Right ventricle myocardium inferior (tissue), 1 donor: ENCODE data around the gene LRFN4. TPM values are rescaled to one million over a fixed set of nuclear protein-coding genes. Genes with fewer than 3 reads are reported as not detected.

Experiments used
- ATAC-seq: fragments of 200-7000 bp; cut with Tn5 transposase; one replicate; pipeline ENCODE4 v1.9.1; 2020; ENCODE audit warnings: mild to moderate bottlenecking, moderate library complexity
- DNase-seq: peaks from one replicate; pipeline ENCODE4 v3.0.0; 2021; ENCODE audit errors: missing footprints
- intact Hi-C: fragments of 100-400 bp; cut with DNase I; formaldehyde crosslinking; loops from one replicate; pipeline ENCODE4 v1.11.0; 2022
- total RNA-seq: library from RNA; stranded (reverse); fragmentation: NEBNext Ultra II Directional; extraction: Animal tissue kit (Norgen Biotek cat#: 25700); gene quantifications from one replicate; pipeline ENCODE4 v1.2.1, GENCODE V29; 2021
- donor health status: DM: no; HTN: yes; CAD: no; lungs with severe emphysema.

The LRFN4 gene
- total RNA-seq, 1 donor from 2014 or later, result 24.7 TPM

DNA sequence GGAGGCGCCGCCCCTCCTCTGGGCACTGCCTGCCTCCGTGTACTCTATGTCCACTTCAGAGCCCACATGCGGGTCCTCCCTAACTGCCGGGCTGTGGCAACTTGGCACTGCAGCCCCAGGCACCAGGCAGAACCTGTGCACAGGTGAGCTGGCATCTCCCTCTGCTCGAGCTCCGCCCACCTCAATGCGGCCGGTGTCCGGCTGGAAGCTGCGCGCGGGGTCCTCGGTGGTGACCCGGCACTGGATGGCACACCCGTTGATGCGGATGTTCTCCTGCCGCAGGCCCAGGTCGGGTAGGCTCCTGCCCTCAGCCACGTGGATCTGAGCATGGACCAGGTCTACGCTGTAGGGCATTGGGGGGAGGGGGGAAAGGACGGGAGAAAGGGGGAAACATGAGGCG is 9.1 kb downstream of the LRFN4 start:
- ATAC-seq (no peak), DNase-seq (no peak)
- intact Hi-C loops, result no loop called here

DNA sequence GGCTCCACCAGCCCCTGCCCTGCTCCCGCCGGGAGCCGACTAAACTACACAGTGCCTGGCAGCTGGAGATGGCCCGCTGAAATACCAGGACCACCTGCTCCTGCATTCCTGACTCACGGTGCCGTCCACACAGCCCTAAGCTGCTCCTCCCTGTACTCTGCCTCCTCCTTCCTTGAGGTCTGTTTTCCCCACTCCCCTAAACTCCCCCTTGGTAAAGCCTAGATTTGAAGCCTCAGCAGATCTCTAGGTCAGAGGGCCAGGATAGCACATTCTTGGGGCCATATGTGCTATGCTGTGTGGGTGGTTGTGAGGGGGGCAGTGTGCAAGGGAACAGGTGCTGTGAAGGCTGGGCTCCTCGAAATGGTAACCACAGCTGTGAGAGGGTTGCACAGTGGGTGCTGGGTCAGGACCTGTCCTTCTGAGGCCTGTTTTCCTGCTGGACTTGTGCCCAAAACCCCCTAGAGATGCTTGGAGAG is 9.7 kb downstream of the LRFN4 start:
- ATAC-seq (no peak), DNase-seq (no peak)
- intact Hi-C loops, result no loop called here

DNA sequence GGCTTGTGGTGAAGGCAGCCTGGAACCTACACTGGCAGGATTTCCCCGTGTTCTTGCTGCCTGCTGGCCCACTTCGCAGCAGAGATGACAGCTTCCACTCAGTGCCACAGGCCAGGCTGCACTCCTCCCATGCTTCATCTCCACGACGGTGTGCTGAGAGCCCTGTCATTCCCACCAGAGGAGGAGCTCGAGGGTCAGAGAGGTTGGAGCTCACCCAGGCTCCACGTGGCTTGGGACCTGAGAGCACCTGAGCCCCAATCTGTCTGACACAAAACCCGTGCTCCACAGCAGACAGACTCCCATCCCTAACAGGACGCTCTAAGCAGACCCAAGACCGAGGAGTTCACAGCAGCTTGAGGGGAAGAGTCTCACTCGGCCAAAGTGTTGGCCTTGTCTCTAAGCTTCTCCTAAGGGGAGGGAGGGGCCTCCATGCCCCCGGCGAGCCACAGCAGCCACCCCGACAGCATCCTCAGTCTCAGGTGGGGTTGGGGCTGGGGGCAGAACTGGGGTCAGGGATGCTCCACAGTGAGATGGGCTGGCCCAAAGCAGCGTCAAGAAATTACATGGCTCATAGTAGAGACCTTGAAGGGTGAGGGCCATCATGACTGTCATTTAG is 10.7 kb downstream of the LRFN4 start:
- no peak for DNase-seq
- intact Hi-C loops, result no loop called here
- no peak for ATAC-seq

DNA sequence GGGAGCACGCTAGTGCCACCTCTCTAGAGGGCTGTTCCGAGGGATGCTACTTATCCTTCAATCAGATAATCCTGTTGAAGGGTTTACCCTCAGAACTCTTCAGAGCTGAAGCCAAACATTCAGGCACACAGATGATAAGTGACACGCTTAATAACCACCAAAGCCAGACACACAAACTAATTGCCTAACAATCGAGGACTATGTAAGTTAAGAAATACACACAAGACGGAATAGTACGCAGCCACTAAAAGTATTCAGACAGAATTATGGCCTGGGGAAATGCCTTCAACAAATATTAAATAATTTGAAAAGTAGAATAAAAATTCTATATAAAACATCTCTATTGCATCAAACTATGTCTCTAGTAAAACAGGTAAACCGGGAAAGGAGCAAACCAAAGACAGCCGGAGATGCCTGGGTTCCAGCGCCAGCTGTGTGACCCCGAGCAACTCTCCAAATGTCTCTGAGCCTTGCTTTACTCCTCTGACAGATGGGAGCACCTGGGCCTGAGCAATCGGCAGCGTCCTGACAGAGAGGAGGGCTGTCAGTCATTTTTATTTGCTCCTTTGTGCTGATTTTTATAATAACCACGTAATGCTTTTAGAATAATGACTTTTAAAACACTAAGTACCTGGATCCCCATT is 11.3 kb downstream of the LRFN4 start:
- ATAC-seq (no peak), DNase-seq (no peak)
- intact Hi-C loops, result no loop called here

DNA sequence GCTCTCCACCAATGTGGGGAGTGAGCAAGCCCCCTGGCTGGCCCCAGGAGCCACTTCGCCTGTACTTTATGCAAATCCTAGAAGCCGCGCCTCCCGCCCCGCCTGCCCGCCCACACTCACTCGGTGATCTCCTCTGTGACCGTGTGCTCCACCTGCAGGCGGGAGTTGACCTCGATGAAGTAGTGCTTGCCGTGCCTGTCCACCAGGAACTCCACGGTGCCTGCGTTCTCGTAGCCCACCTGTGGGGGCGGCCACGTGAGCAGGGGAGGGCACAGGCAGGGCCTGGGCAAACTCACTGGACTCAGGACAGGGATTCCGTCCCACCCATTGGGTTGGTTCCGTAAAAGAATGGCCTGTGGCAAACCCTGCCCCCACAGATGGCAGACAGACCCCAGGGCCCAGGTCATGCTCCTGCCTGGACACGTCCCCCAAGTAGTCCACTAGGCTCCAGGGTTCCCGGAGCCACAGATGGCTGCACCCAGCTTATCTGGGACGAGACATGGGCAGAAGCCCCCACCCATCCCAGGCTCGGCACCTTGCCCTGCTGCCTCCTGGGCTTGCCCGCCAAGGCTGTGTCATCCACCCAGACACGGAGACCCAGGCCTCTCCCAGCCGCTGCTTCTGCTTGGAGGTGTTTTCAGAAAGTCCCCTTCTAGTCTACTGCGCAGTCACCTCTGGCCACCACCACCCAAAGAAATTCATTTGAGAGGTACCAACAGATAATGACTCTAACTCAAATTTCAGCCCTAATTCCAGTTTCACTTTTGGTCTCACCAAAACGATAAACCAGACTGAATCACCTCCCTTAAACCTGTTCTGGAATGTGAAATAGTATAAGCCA is 12.1 kb downstream of the LRFN4 start:
- DNase-seq, result no peak
- intact Hi-C loops, result no loop called here
- peak; percentile 33 for ATAC-seq

DNA sequence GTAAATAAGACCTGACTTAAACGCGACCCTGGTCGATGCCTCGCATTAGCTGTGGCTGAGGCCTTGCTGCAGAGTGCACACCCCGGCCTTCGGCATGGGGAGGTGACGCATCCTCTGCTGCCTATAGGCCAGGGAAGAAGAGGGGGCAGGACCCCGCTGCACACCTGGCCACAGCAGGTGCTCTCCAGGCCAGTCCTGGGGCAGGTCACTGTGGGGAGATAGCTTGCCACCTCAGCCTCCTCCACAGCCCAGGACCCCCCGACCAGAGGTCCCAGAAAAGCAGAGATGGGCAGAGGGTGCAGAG is 12.7 kb downstream of the LRFN4 start:
- no peak for ATAC-seq
- DNase-seq, result no peak
- intact Hi-C loops, result no loop called here

DNA sequence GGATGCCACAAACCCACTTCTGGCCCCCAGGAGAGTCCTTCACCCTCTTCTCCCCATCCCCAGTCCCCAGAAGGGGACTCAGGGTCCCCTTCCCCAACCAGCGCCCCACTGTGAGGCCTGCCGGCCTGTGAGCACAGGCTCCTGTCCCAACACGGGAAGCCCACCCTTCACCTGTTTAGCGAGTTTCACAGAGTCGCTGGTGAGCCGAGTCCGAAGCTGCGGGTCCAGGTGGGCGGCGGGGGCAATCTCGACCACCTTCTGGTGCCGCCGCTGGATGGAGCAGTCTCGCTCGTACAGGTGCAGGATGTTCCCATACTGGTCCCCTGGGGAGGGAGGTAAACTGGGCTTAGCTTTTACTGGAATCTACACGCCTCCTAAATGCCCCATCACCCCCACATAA is 13.3 kb downstream of the LRFN4 start:
- intact Hi-C loops, result no loop called here
- no peak for DNase-seq
- ATAC-seq, result no peak

DNA sequence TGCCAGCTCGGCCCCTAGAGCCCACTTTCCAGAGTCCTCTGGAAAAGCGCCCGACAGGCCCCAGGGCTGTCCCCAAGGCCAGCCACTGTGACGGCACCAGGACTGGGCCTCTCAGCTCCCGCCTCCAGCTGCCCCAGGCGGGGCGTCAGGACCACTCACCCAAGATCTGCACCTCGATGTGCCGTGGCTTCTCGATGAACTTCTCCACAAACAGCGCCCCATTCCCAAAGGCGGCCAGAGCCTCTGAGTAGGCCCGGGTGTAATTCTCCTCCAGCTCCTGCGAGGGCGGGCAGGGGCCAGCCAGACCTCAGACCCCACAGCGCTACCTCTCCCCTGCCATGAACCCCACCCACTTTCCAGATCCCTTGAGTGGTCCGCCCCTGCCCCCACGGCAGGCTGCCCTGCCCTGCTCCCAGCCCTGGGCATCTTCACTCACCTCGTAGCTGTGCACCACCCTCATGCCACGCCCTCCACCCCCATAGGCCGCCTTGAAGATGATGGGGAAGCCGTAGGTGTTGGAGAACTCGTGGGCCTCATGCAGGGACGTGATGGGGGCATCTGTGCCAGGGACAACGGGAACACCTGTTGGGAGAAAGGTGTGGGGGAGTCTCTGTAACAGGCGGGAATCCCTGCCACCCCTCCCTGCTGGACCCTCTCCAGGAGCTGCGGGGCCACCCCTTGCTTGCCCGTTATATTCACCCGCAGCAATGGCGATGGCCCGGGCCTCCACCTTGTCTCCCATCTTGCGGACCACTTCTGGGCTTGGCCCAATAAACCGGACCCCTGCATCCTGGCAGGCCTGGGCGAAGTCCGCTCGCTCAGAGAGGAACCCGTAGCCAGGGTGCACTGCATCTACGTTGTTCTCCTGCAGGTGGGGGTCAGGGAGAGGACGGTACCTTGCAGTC is 14.0 kb downstream of the LRFN4 start:
- DNase-seq (no peak), ATAC-seq (no peak)
- intact Hi-C loops, result no loop called here

DNA sequence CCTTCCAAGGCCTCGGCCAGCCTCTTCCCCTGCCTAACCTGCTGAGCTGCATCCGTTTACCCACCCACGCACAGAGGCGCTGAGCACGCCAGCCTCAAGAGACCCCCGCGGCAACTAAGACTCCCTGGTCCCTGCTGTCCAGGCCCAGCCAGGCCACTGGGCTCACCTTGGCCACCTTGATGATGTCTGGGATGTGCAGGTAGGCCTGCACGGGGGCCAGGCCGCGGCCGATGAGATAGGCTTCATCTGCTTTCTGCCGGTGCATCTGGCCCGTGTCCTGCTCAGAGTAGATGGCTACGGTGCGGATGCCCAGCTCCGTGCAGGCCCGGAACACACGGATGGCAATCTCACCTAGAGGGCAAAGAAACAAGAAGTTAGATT is 14.6 kb downstream of the LRFN4 start:
- DNase-seq (no peak), ATAC-seq (no peak)
- intact Hi-C loops, result no loop called here

DNA sequence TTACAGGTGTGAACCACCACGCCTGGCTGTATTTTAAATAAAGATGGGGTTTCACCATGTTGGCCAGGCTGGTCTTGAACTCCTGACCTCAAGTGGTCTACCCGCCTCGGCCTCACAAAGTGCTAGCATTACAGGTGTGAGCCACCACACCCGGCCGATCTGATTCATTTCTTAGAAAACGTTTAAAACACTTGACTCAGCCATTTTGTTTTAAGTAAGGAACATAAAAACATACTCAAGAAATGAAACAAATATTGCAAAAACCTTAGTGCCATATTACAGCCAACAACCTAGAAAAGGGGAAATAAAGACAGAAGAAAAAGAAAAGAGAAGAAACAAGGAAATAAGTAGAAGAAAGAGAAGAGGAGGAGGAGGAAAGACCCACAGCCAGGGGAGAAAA is 17.4 kb downstream of the LRFN4 start:
- intact Hi-C loops, result no loop called here
- ATAC-seq (no peak), DNase-seq (no peak)

DNA sequence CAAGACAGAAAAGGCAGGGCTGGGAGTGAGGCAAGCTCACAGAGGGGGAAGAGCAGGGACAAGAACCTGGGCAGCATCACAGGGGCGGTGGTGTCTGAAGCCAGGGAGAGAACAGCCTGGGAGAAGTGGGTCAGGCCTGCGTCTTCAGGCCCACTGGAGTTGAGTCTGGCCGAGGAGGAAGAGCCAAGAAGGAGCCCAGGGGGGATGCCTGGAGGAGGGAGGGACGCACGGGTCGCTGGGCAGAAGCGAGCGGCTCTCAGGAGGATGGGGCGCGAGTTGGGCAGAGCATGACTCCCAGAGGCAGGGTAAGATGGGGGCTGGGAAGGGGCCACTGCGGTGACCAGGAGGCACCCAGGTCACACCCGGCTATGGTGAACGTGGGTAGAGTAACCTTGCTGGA is 18.5 kb downstream of the LRFN4 start:
- DNase-seq (no peak), ATAC-seq (no peak)
- intact Hi-C loops, result no loop called here

DNA sequence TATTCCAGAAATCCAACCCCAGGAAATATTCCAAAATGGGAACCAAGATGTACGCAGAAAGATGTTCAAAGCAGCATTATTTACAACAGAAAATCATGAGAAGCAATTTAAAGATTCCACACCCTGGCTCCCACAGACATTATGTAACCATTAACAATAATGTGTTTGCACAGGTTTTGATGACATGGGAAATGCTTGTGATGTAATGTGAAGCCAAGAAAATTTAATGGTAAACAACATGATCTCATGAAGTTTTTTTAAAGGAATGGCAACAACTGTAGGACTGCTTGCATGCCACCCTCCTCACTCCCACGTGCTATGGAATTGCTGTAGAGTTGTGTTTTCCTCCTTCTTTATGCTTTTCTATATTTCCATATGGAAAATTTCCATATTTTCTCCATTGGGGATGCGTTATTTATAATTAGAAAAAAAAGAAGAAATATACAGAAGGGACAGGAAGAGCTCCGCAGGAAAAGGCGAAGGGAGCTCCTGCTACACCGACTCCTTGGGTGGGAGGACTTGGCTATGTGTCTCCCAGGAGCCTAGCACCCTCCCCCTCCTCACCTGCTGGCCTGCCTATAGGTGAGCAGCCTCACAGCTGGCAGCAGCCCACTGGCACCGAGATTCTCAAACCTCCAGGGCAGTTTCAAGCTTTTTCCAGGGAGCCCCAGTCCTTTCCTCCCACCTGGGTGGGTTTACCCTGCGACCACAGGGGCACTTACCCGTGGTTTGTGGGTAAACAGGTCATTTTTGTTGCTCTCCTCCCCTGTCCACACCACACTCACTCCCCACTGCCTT is 20.9 kb downstream of the LRFN4 start:
- intact Hi-C loops, result no loop called here

DNA sequence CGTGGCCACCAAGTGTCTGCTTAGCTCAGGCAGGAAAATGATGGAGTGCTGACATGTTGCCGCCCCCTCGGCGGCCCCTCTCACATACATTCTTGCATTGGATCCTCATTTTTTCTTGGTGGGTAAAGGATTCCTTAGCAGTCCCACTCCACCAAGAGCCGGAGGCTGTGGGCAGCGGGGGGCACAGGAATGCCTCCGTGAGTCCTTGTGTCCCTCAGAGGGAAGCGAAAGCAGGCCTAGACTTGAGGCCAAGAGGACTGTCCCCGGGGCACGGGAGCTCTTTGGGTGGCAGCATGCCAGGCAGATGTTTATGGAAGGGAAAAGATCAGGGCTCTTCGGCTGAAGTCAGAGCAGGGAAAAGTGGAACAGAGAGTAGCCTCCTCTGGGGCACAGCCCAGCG is 21.6 kb downstream of the LRFN4 start:
- no peak for ATAC-seq
- DNase-seq, result no peak
- intact Hi-C loops, result no loop called here

More for the DNA sequence above, 20.9 kb downstream of the LRFN4 start:
- DNase-seq (no peak), ATAC-seq (no peak)

DNA sequence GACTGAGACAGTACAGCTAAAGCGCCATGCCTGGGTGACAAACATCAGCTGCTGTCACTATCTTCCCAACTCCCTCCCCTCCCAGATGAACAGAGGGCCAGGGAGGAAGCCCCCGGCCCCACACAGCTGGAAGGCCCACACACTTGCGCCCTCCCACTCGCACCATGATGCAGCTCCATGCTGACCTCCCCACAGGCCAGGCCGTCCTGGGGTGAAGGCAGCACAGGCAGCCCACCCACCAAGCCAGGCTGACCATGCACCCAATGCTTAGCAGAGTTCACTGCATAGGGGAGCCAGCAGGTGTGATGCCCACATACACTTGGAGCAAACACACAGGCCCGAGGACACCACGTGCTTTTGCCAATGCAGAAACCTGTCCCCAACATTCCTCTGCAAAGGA is 22.1 kb downstream of the LRFN4 start:
- no peak for ATAC-seq
- DNase-seq, result no peak
- intact Hi-C loops, result no loop called here

DNA sequence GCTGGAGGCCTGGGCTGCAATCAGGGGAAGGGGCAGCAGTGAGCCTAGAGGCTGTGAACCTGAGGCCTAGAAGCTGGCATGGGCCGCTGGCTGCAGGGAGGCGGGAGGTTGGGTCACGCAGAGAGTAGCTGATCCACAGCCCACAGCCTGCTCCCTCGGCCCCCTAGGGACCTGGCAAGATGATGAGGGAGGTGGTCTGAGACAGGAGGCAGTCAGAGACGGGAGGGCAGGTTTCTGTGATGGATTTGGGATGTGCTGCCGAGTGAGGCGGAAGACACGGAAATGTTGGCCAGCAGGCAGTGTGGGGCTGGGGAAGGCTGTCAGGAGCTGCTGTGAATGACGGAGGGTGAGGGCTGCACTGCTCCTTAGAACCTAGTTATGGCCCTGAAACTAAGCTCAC is 22.7 kb downstream of the LRFN4 start:
- DNase-seq (no peak), ATAC-seq (no peak)
- intact Hi-C loops, result no loop called here

DNA sequence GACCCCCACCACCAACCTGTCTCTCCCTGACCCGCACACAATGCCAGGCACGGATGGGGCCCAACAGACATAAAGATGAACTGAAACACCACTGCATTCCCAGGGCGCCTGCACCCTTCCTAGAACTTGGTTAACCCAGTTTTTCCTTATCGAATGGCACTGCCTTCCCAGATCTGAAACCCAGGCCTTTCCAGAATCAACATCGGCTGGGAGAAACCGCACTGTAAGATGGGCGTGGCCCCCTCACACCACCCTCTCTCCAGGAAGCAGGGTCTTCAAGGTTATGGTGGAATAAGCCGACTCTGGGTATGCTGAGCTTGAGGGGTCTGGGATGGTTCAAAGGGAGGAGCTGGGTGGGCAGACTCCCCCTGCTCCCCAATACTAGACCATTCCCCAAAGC is 23.1 kb downstream of the LRFN4 start:
- intact Hi-C loops, result no loop called here
- DNase-seq (no peak), ATAC-seq (no peak)

DNA sequence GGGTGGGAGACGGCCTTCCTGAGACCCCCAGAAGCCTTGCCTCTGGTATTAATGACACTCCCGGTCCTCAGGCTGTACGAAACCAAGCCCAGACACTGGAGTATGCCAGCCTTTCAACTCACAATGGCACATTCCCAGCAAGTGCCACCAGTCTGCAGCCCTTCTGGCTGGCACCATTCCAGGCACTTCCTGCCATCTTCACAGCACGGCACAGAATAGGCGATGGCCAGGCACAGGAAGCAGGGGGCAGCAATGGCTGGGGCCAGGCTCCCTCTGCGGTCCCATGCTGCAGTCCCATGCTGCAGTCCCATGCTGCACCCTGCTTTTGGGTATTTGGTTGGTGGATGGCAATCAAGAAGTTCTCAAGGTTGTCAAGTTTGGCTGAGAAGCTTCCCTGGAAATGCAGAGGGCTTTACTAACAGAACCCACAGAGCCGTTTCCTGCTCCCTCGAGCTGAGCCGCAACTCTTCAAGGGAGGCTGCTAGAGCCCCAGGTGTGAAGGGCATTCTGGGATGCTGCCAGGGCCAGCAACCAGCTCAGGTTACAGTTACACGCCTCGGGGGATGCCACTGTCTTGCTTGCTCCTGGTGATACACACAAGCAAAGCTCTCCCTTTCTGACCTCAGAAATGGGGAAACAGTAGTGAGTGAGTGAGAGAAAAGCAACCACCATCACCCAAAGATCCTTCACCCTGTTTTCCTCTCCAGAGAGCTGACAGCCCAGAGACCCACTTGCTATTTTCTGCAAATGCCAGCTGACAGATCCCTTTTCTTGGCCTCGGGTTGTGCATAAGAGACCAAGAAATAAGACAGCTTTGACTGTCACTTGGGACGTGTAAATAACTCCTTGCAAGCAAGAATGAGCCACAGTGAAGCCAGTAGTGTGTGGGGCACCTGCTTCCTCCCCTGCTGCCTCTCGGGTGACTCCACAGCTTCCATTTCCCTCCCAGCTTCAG is 23.9 kb downstream of the LRFN4 start:
- intact Hi-C loops, result no loop called here
- ATAC-seq (peak; percentile 29), DNase-seq (no peak)

DNA sequence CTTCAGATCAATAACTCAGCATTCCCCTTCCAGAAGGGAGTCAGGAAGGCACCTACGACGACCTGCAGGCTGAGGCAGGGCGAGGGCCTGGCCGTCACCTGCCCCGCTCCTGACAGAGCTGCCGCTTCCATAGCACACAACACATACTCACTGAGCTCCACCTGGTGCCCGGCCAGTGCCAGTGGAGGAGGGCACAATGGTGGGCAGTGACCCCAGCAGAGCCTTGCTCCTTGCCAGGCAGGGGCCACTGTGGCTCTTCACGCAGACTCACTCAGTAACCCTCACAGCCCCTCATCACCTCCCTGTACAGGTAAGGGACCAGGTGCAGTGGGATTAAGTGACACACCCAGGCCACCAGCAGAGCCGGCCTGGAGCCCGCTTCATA is 24.6 kb downstream of the LRFN4 start:
- intact Hi-C loops, result no loop called here

More for the DNA sequence above, 24.6 kb downstream of the LRFN4 start:
- no peak for ATAC-seq
- DNase-seq, result no peak
